Measurements from ENCODE around the gene TBC1D3I.

TBC1D3I gene

DNA sequence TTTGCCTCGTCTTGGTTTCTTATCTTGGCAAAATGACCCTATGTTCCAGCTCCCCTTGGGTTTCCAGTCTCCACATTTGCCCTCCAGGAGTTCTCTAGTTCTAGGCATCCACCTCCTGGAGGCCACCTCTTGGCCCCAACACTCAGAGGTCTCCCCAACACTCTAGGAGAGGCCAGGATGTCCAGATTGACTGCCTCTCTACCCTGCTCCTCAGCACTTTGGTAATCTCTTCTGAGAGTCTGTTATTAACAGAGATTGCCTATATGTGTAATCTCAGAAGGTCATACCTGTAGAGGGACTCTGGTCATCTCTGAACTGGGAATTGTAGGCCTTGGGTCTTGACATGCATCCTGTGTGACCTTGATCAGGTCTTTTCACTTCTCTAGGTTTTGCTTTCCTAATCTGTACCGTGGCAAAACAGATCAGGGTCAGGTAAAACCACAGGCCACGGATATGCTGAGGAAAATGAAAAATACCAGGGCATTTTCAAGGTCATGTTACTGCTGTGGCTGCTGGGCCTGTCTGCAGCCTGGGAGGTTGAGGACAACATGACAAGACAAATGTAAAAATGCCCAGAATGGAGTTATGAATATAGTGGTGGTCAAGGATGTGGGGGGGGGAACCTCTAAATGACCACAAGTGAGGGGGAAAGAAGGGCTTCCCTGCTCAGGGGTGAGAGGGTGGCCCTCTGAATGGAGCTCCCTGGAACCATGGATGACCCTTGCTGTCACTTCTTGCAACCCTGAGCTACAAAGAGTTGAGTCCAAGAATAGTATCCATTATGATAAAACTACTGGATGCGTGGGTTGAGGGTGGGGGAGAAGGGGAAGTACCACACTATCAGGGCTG is 58.5 kb downstream of the TBC1D3I start:
- DNase-seq = no peak

GRCh38 chr17:36204724-36205500 is 59.5 kb downstream of the TBC1D3I start:
- no peak for DNase-seq

Data from NCI-H774 (cell line).